Pulmonary artery endothelial cell (primary cell): ENCODE data around the gene NUDT11. TPM values are rescaled to one million over a fixed set of nuclear protein-coding genes. Genes with fewer than 3 reads are reported as not detected.
A peak's percentile ranks its signal among the peaks of the same experiment; 100 is the strongest.
"Not testable (repeated sequence)": the region's sequence is repeated elsewhere in the genome, so short reads cannot be mapped to it uniquely, and the experiment has no call there.

Source experiments
- DNase-seq: peaks from one replicate; pipeline ENCODE4 v3.0.0-alpha.2; 2011; ENCODE audit warnings: low read depth, low spot score
- total RNA-seq: library from RNA; depleted of rRNA; stranded (reverse); fragments of >200 nt; gene quantifications from 2 replicates; pipeline ENCODE4 v1.2.3, GENCODE V29; 2014

Gene NUDT11
- total RNA-seq, result 7.9 and 13.0 TPM in 2 replicates

DNA sequence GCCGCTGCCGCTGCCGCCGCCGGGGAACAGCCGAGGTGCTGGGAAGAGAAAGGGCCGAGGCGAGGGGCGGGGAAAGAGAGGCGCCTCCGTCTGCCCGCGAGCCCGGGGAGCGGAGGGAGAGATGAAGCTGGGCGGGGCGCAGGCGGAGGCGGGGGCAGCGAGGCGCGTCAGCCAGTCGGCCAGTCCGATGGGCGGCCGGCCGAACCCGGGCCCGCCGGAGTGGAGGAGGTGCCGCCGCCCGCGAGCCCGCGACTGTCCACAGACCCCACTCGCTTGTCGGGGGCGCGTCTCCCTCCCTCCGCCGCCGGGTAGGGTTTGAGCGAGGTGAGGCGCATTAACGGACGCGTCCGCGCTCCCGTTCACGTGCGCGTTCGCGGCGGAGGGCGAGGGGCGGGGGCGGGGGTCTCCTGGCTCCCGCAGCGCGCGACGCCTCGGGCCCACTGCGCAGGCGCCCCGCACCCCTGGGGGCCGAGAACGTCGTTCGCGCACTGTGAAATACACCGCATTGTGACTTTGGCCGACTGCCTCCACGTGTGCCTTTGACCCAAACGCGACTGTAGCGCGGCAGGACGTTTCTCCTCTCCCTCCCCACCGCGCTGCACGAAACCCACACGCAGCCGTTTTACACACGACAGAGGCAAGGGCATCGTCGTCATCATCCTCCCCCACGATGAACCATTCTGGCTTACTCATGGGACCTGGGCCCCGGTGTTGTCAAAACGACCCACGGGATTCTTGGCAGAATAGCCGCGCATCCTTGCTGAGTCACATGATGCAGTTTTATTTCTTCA is at the start of gene NUDT11:
NUDT11 (minus strand) TSS at position 92 of the 791 bp plus-strand sequence. CDS start 148 bp downstream, outside the sequence.
- DNase-seq, result no peak

DNA sequence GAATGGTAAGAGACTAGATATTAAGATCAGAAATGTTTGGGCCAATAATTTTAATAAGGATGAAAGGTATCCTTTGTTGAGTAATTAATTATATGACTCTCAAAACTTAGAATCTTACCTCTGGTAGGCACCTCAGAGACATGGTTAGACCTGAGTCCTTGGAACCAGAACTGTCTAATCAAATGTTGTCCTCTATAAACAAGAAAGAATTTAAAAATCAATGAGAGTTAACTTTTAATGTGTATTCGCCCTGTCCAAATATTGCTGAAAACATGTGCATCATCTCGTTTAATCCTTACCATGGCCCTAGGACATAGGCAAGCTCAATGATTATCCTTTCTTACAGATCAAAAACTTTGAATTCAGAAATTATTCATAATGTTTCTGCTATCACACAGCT is 24.0 kb upstream of the NUDT11 start:
- DNase-seq, result no peak

- DNase-seq, result not testable (repeated sequence)
These were observed 22.7 kb upstream of the NUDT11 start for GRCh38 chrX:51519131-51519530.

GRCh38 chrX:51507551-51507950 is 11.2 kb upstream of the NUDT11 start:
- no peak for DNase-seq

- DNase-seq, result not testable (repeated sequence)
These were observed 497 bp downstream of the NUDT11 start for GRCh38 chrX:51495701-51496488.

GRCh38 chrX:51494409-51494808 is 2.0 kb downstream of the NUDT11 start:
- no peak for DNase-seq

DNA sequence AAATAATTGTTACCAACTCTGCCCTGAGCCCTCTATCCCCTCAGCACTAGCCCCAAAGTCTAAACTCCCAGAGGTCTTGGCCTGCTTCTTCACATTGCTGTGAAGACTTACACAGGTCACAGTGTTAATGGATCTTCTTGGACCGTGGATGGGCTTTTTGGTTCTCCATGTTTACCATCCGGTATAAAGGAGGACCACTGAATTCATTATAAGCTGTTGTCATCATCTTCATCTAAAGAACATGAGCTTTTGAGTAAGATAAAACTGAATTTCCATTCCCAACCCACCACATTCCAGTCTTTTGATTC is 8.5 kb downstream of the NUDT11 start:
- DNase-seq, result no peak

- DNase-seq, result no peak
These were observed 11.8 kb downstream of the NUDT11 start for GRCh38 chrX:51484616-51485015.

DNA sequence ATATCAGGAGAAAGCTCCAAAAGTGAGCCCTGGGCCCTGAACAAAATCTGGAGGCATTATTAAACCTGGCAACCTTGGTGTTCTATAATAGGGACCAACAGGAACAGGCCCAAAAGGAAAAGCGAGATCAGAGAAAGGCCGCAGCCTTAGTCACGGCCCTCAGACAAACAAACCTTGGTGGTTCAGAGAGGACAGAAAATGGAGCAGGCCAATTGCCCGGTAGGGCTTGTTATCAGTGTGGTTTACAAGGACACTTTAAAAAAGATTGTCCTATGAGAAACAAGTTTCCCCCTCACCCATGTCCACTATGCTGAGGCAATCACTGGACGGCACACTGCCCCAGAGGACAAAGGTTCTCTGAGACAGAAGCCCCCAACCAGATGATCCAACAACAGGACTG is 14.0 kb downstream of the NUDT11 start:
- DNase-seq, result not testable (repeated sequence)

- no peak for DNase-seq
These were observed 19.5 kb downstream of the NUDT11 start for GRCh38 chrX:51476930-51477329.

DNA sequence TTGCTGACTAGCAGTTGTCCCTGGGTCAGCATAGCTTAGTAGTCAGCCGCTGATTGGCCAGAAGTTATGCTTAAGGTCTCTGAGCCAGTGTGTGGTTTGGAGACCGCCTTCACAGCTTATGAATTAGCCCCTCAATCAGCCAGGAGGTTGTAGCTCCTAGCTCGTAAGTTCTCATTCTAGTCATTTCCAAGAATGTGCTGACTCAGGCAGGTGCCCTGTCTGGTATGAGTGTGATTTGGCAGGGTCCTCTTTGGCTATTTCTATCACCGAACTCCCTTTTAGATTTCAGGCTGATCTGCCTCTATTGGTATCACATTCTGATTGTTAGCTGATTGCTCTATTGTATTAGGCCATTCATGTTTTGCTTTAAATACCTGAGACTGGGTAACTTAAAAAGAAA is 33.1 kb downstream of the NUDT11 start:
- no peak for DNase-seq

DNA sequence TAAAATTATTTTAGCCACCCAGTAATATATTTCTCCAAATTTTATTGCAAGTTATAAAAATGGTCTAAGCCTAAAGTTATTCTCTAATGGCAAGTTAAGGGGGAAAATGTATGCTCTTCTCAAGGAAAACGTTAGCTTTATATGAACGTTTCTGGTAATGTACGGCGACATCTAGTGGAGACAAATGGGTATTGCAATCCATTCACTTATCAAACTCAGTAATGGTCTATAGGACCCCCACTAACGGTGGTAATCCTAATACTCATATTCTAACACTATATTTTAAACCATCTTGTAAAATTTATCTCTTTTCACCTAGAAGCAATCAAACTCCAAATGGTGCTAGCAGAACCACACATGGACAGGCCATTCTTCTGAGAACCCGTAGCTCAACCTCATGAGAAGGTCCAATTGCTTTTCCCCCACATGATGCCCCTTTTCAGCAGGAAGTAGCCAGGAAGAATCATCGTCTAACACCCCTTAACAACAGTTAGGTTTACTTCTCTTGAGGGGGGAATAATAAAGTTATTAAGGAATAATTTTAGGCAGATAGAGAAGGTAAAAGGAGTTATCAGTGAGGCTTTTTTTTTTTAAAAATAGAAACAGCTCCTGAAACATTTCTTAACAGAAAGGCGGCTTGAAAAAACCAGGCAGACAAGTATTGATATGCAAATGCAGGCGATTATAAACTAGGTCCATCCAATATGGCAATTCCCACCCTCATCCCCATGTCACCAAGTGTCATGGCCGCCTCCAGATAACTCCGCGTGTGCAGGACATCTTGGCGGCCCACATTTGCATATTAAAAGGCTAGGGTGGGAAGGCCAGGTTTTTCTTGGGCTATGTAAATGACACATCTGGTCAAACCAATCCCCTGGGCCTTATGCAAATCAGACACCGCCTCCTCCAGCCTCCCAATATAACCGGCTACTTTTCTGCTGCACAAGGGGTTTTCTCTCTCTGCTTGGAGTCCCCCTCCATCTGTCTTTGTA is 35.0 kb downstream of the NUDT11 start:
- DNase-seq, result peak; percentile 5

DNA sequence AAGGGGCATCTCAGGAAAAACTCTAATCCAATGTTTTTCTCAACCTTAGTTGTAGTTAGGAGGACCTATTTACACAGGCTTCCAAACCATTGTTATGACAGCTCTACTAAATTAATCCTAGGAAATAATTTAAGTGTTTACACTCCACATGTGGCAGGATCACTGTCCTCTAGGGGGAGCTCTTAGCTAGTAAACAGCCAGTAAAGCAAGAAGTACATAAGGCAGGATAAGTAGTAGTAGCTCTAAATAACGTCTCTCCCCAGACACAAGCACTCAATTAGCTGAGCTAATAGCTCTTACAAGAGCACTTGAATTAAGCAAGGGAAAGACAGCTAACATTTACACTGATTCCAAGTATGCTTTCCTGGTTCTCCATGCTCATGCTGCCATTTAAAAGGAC is 37.3 kb downstream of the NUDT11 start:
- DNase-seq, result no peak

GRCh38 chrX:51456814-51457213 is 39.6 kb downstream of the NUDT11 start:
- no peak for DNase-seq

DNA sequence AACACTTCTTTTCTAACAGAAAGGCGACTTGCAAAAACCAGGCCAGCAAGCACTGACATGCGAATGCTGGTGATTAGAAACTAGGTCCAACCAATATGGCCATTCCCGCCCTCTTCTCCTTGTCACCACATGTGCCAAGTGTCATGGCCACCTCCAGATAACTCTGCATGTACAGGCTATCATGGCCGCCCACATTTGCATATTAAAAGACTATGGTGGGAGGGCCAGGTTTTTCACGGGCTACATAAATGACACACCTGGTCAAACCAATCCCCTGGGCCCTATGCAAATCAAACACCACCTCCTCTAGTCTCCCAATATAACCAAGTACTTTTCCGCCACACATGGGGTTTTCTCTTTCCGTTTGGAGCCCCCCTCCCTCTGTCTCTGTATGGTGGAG is 40.1 kb downstream of the NUDT11 start:
- no peak for DNase-seq

DNA sequence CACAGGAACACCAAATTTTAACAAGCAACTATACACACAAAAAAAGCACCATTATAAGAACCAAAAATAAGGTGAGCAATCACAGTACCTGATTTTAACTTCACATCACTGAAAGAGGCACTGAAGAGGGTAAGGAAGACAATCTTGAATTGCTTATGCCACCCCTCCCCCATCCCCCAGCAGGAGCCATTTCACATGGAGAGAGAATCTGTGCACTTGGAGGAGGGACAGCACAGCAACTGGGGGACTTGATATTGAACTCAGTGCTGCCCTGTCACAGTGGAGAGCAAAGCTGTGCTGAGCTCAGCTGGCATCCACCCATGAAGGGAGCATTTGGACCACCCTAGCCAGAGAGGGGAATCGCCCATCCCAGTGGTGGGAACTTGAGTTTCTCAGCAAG is 56.0 kb downstream of the NUDT11 start:
- DNase-seq, result no peak

Other genes starting within 250 kb of the NUDT11 start
- 0.59 and 0.81 TPM in 2 replicates for gene NUDT10, start 163.8 kb downstream of the NUDT11 start, total RNA-seq
- gene CENPVL3, start 122.3 kb upstream of the NUDT11 start, total RNA-seq, result not detected in 2 replicates
- gene CENPVL2, start 186.2 kb upstream of the NUDT11 start, total RNA-seq, result not detected in 2 replicates
- gene CENPVL1, start 213.9 kb upstream of the NUDT11 start, total RNA-seq, result not detected in 2 replicates
- gene GSPT2, start 246.8 kb upstream of the NUDT11 start, total RNA-seq, result 4.8 and 6.5 TPM in 2 replicates